ENCODE data around the gene WIPI1.

- TF ChIP-seq CTCF (conservative IDR thresholded peaks at IDR 0.05; ENCODE audit: low read depth, low read length) (no peak), EZH2 (IDR thresholded peaks at IDR 0.05; ENCODE audit: borderline replicate concordance, low read depth, low read length, poor library complexity, severe bottlenecking) (no peak)
Measured at GRCh38 chr17:68489919-68490318, 32.6 kb upstream of the WIPI1 start.

Measured in A673 (cell line).